GM04504 (cell line): Measurements from ENCODE around the gene OR52B6.
"Not testable (repeated sequence)": the region's sequence is repeated elsewhere in the genome, so short reads cannot be mapped to it uniquely, and the experiment has no call there.

Experiments used
- DNase-seq: peaks from one replicate; pipeline ENCODE4 v3.0.0-alpha.2; 2012; ENCODE audit warnings: low read depth

OR52B6 gene

GRCh38 chr11:5596607-5597201, 16.0 kb downstream of the OR52B6 start, which contains the start of gene TRIM6:
TSS of gene TRIM6 (plus strand) at chr11:5596637. CDS start at chr11:5596898, 261 bp downstream.
- DNase-seq = no peak

GRCh38 chr11:5597953-5598352, 17.3 kb downstream of the OR52B6 start:
- DNase-seq = no peak

GRCh38 chr11:5600374-5600851, 19.7 kb downstream of the OR52B6 start:
- no peak for DNase-seq

GRCh38 chr11:5602791-5603190, 22.1 kb downstream of the OR52B6 start:
- DNase-seq = not testable (repeated sequence)

GRCh38 chr11:5603326-5603725, 22.6 kb downstream of the OR52B6 start:
- no peak for DNase-seq

GRCh38 chr11:5604896-5605295, 24.2 kb downstream of the OR52B6 start:
- DNase-seq = no peak

GRCh38 chr11:5605849-5606248, 25.2 kb downstream of the OR52B6 start:
- DNase-seq = peak; percentile 77

GRCh38 chr11:5608808-5609207, 28.1 kb downstream of the OR52B6 start:
- no peak for DNase-seq

- no peak for DNase-seq
These were observed 29.8 kb downstream of the OR52B6 start for GRCh38 chr11:5610446-5610845.

- no peak for DNase-seq
These were observed 30.9 kb downstream of the OR52B6 start for GRCh38 chr11:5611627-5612026.

GRCh38 chr11:5618807-5619206, 38.1 kb downstream of the OR52B6 start:
- DNase-seq = peak; percentile 50

GRCh38 chr11:5620651-5621521, 40.2 kb downstream of the OR52B6 start:
- peak; percentile 53 for DNase-seq

- no peak for DNase-seq
These were observed 40.9 kb downstream of the OR52B6 start for GRCh38 chr11:5621580-5621979.

GRCh38 chr11:5622802-5623201, 42.1 kb downstream of the OR52B6 start:
- DNase-seq = no peak

GRCh38 chr11:5624489-5625279, 44.0 kb downstream of the OR52B6 start, which contains the start of gene TRIM34:
TSS of gene TRIM34 (plus strand) at chr11:5625001. CDS start at chr11:5632332, 7,331 bp downstream.
- peak; percentile 46 for DNase-seq

- DNase-seq = no peak
These were observed 44.6 kb downstream of the OR52B6 start for GRCh38 chr11:5625281-5625680.

GRCh38 chr11:5626196-5626595, 45.5 kb downstream of the OR52B6 start:
- no peak for DNase-seq

GRCh38 chr11:5631417-5631816, 50.7 kb downstream of the OR52B6 start:
- no peak for DNase-seq
